ENCODE measurements around the gene PCP4. TPM values are rescaled to one million over a fixed set of nuclear protein-coding genes. Genes with fewer than 3 reads are reported as not detected.

Gene PCP4
- total and polyA plus RNA-seq, 3 donors from 2014 or later, result 0.74 to 15.4 (median 0.94) TPM

- H3K27me3 ChIP-seq, result no peaks in the 10 kb centered on the region
- no peaks in the 10 kb centered on the region for H3K9me3 ChIP-seq
- intact Hi-C loops (cut with DNase I; ENCODE audit: low total_unique reads), result no loop called here
- TF ChIP-seq CTCF (IDR thresholded peaks at IDR 0.05) (no peak), POLR2A (IDR thresholded peaks at IDR 0.05) (no peak)
- DNase-seq, result no peak
- no peaks in the 10 kb centered on the region for H3K36me3 ChIP-seq (ENCODE audit: low read depth, missing control alignments)
- no peaks in the 10 kb centered on the region for H3K4me1 ChIP-seq
- WGBS, 2 donors, result 94 to 100% methylated on average over 1 of the region's 1 CpG
- H3K4me3 ChIP-seq, result no peak overlapping the region
- H3K27ac ChIP-seq, result no peak overlapping the region
These were observed 6.4 kb downstream of the PCP4 start for GRCh38 chr21:39873687-39874086.

- no peak for DNase-seq
- 76 to 82% methylated on average over 8 of the region's 8 CpGs for WGBS, 2 donors
- no peaks in the 10 kb centered on the region for H3K4me1 ChIP-seq
- no peak overlapping the region for H3K4me3 ChIP-seq
- no peaks in the 10 kb centered on the region for H3K36me3 ChIP-seq (ENCODE audit: low read depth, missing control alignments)
- no peaks in the 10 kb centered on the region for H3K9me3 ChIP-seq
- H3K27ac ChIP-seq, result no peak overlapping the region
- intact Hi-C loops (cut with DNase I; ENCODE audit: low total_unique reads), result no loop called here
- TF ChIP-seq POLR2A (IDR thresholded peaks at IDR 0.05), result no peak
- no peak for TF ChIP-seq CTCF (IDR thresholded peaks at IDR 0.05)
- H3K27me3 ChIP-seq, result no peaks in the 10 kb centered on the region
These were observed 7.0 kb downstream of the PCP4 start for GRCh38 chr21:39874206-39874605.

GRCh38 chr21:39874759-39875158 lies 7.5 kb downstream of the PCP4 start:
- Histone ChIP-seq H3K4me1 (no peaks in the 10 kb centered on the region), H3K27me3 (no peaks in the 10 kb centered on the region), H3K4me3 (no peak overlapping the region), H3K27ac (no peak overlapping the region), H3K36me3 (ENCODE audit: low read depth, missing control alignments) (no peaks in the 10 kb centered on the region), H3K9me3 (no peaks in the 10 kb centered on the region)
- 57 to 69% methylated on average over 7 of the region's 7 CpGs for WGBS, 2 donors
- TF ChIP-seq CTCF (IDR thresholded peaks at IDR 0.05), result no peak
- no peak for TF ChIP-seq POLR2A (IDR thresholded peaks at IDR 0.05)
- intact Hi-C loops (cut with DNase I; ENCODE audit: low total_unique reads), result no loop called here
- no peak for DNase-seq

GRCh38 chr21:39881661-39882060 lies 14.4 kb downstream of the PCP4 start:
- no peak for TF ChIP-seq CTCF (IDR thresholded peaks at IDR 0.05)
- no peak for TF ChIP-seq POLR2A (IDR thresholded peaks at IDR 0.05)
- Histone ChIP-seq H3K4me3 (no peak overlapping the region), H3K36me3 (ENCODE audit: low read depth, missing control alignments) (no peaks in the 10 kb centered on the region), H3K27ac (no peak overlapping the region), H3K4me1 (no peaks in the 10 kb centered on the region), H3K27me3 (no peaks in the 10 kb centered on the region), H3K9me3 (no peaks in the 10 kb centered on the region)
- DNase-seq, result no peak
- WGBS, 2 donors, result 84 to 85% methylated on average over 8 of the region's 8 CpGs
- intact Hi-C loops (cut with DNase I; ENCODE audit: low total_unique reads), result no loop called here

GRCh38 chr21:39882151-39882838 lies 15.1 kb downstream of the PCP4 start:
- H3K4me3 ChIP-seq, result no peak overlapping the region
- TF ChIP-seq POLR2A (IDR thresholded peaks at IDR 0.05), result no peak
- no peak for TF ChIP-seq CTCF (IDR thresholded peaks at IDR 0.05)
- WGBS, 2 donors, result 77 to 86% methylated on average over 13 of the region's 13 CpGs
- no peaks in the 10 kb centered on the region for H3K4me1 ChIP-seq
- H3K9me3 ChIP-seq, result no peaks in the 10 kb centered on the region
- H3K27me3 ChIP-seq, result no peaks in the 10 kb centered on the region
- H3K36me3 ChIP-seq (ENCODE audit: low read depth, missing control alignments), result no peaks in the 10 kb centered on the region
- DNase-seq, result no peak
- H3K27ac ChIP-seq, result no peak overlapping the region
- intact Hi-C loops (cut with DNase I; ENCODE audit: low total_unique reads), result no loop called here
